DMS 273 treated with DMSO at 0.1 percent for 48 hours (cell line): ENCODE data around the gene NAALADL2.

Experiments used
- DNase-seq: peaks from one replicate; lab custom pipeline; 2025; lab: John Stamatoyannopoulos, UW

Gene NAALADL2

GRCh38 chr3:175839366-175840005 is 980.4 kb downstream of the NAALADL2 start:
- DNase-seq, result no peak

GRCh38 chr3:175851541-175851940 is 992.4 kb downstream of the NAALADL2 start:
- DNase-seq, result no peak

DNA sequence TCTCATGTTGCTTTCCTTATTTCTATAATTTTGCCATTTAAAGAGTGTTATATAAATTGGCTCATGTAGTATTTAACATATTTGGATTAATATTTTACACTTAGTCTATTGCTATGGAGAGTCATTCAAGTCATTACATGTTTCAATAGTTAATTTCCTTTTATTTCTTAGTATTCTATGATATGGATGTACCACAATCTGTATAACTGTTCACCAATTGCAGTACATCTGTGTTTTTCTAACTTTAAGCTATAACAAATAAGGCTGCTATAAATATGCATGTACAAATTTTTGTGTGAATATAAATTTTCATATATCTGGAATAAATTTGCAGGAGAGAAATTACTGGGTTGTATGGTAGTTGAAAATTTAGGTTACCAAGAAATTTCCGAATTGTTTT is 993.4 kb downstream of the NAALADL2 start:
- no peak for DNase-seq

DNA sequence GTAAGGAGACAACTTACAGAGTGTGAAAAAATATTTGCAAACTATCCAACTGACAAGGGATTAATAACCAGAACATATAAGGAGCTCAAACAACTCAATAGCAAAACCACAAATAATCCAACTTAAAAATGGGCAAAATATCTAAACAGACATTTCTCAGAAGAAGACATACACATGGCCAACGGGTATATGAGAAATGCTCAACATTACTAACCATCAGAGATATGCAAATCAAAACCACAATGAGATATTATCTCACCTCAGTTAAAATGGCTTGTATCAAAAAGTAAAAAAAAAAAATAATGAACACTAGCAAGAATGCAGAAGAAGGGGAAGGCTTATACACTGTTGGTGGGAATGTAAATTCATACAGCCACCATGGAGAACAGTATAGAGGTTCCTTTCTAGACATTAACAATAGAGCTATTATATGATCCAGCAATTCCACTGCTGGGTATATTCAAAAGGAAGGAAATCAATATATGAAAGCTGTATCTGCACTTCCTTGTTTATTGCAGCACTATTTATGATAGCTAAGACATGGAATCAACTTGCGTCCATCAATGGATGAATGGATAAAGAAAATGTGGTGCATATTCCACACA is 998.6 kb downstream of the NAALADL2 start:
- no peak for DNase-seq
